SH-SY5Y (cell line): Measurements from ENCODE around the gene XRCC6.

ENCODE experiments used
- GATA2 ChIP-seq: IDR thresholded peaks from 2 replicates; pipeline ENCODE4 v1.6.1; 2011; ENCODE audit warnings: mild to moderate bottlenecking, low read depth, low read length
- GATA3 ChIP-seq: IDR thresholded peaks from 2 replicates; pipeline ENCODE4 v1.6.1; 2011; ENCODE audit warnings: low read depth, mild to moderate bottlenecking, low read length, moderate library complexity

GRCh38 chr22:41676134-41676533, 55.0 kb downstream of the XRCC6 start:
- no peak for TF ChIP-seq GATA3
- no peak for TF ChIP-seq GATA2
